ENCODE data around the gene TSPAN4.

- TF ChIP-seq CTCF (conservative IDR thresholded peaks at IDR 0.05 in 1 of 2, IDR thresholded peaks at IDR 0.05 in 1 of 2; ENCODE audit: extremely low read depth in 1 of 2, insufficient read depth in 1 of 2, low read depth in 1 of 2, low read length in 2 of 2) (no peak), EZH2 (IDR thresholded peaks at IDR 0.05; ENCODE audit: borderline replicate concordance, low read length) (no peak)
Observed at GRCh38 chr11:808427-809286, 34.0 kb upstream of the TSPAN4 start.
